Endodermal cell (in vitro differentiated cells): Measurements from ENCODE around the gene TMCC2. TPM values are rescaled to one million over a fixed set of nuclear protein-coding genes. Genes with fewer than 3 reads are reported as not detected.

Source experiments
- DNase-seq: peaks from one replicate; pipeline ENCODE4 v3.0.0-alpha.2; 2017
- H3K27ac ChIP-seq: 2 replicates; pipeline ENCODE4 v1.5.1; 2013; ENCODE audit warnings: mild to moderate bottlenecking, low read depth, low read length, moderate library complexity
- H3K27me3 ChIP-seq: 2 replicates; pipeline ENCODE4 v1.6.1; 2013; ENCODE audit warnings: mild to moderate bottlenecking, low read length, moderate library complexity; ENCODE audit not compliant: insufficient read depth, control insufficient read depth, poor library complexity, severe bottlenecking
- H3K36me3 ChIP-seq: 2 replicates; pipeline ENCODE4 v1.7.0; 2013; ENCODE audit warnings: mild to moderate bottlenecking, low read length, moderate library complexity; ENCODE audit not compliant: control insufficient read depth, insufficient read depth
- H3K4me1 ChIP-seq: one replicate; pipeline ENCODE4 v1.7.0; 2013; ENCODE audit warnings: low read length; ENCODE audit not compliant: control insufficient read depth, insufficient read depth
- H3K4me3 ChIP-seq: 2 replicates; pipeline ENCODE4 v1.5.1; 2013; ENCODE audit warnings: mild to moderate bottlenecking, low read length, moderate library complexity
- H3K9ac ChIP-seq: 2 replicates; pipeline ENCODE4 v1.6.1; 2013; ENCODE audit warnings: mild to moderate bottlenecking, low read length, moderate library complexity; ENCODE audit not compliant: poor library complexity, severe bottlenecking; ENCODE audit errors: extremely low read depth
- H3K9me3 ChIP-seq: 2 replicates; pipeline ENCODE4 v1.6.1; 2013; ENCODE audit warnings: mild to moderate bottlenecking, low read length, moderate library complexity; ENCODE audit not compliant: control insufficient read depth
- H3K27ac Mint-ChIP-seq: 2 replicates; pipeline ENCODE4 v1.8.0; 2020; ENCODE audit warnings: mixed read lengths
- H3K27me3 Mint-ChIP-seq: 2 replicates; pipeline ENCODE4 v1.8.0; 2021; ENCODE audit warnings: mild to moderate bottlenecking, mixed read lengths; ENCODE audit not compliant: insufficient read depth
- H3K36me3 Mint-ChIP-seq: 2 replicates; pipeline ENCODE4 v1.8.0; 2020; ENCODE audit warnings: low read depth, mixed read lengths
- H3K4me1 Mint-ChIP-seq: 2 replicates; pipeline ENCODE4 v1.8.0; 2020; ENCODE audit warnings: mixed read lengths
- H3K4me3 Mint-ChIP-seq: 2 replicates; pipeline ENCODE4 v1.8.0; 2020; ENCODE audit warnings: mild to moderate bottlenecking, moderate library complexity, mixed read lengths
- H3K9me3 Mint-ChIP-seq: 2 replicates; pipeline ENCODE4 v1.8.0; 2020; ENCODE audit warnings: mild to moderate bottlenecking, mixed read lengths
- WGBS, 2 experiments: methylation state at CpG; one replicate each; pipeline versions ENCODE4 v1.1.5 to v1.1.7; 2013; ENCODE audit warnings: missing lambda C conversion rate in 2 of 2, mixed read lengths in 1 of 2; ENCODE audit not compliant: insufficient coverage in 1 of 2, insufficient read length in 1 of 2; 5-methylcytosine and 5-hydroxymethylcytosine counted together
- total RNA-seq, 2 donors: library from RNA; stranded (reverse); fragmentation: NEBNext Ultra II Directional in 1 of 2; extraction: Animal tissue kit (Norgen Biotek cat#: 25700) in 1 of 2; gene quantifications; 2 replicates in 1 of 2; 3 replicates in 1 of 2; pipeline ENCODE4 v1.2.1, GENCODE V29; 2021
- TF ChIP-seq, protein P1 (sequence below): fragments of 200-600 bp; sonication (generic); conservative IDR thresholded peaks from 2 replicates; pipeline ENCODE4 v1.5.0; 2021; ENCODE audit warnings: antibody characterized with exemption, mild to moderate bottlenecking

TMCC2 gene
- total RNA-seq, 2 donors from 2014 or later, result 5.2 to 5.8 TPM

DNA sequence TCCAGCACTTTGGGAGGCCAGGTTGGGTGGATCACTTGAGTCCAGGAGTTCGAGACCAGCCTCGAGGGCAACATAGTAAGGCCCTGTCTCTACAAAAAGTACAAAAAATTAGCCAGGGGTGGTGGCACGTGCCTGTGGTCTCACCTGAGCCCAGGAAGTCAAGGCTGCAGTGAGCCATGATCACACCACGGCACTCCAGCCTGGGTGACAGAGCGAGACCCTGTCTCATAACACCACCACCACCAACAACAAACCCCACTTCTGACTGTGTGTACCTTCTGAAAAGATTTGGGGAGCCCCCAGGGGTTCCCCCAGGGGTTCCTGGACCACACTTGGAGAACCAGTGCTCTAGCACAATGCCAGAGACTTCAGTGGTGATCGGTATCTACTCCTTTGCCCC is 63.9 kb downstream of the TMCC2 start:
- H3K27me3 ChIP-seq, result no peaks in the 10 kb centered on the region
- DNase-seq, result no peak
- H3K4me1 Mint-ChIP-seq, result peaks cover 47% of the 10 kb centered on the region
- H3K4me3 ChIP-seq, result no peak overlapping the region
- no peak overlapping the region for H3K9ac ChIP-seq
- peaks cover 25% of the 10 kb centered on the region for H3K4me1 ChIP-seq
- H3K4me3 Mint-ChIP-seq, result no peak overlapping the region
- H3K36me3 ChIP-seq, result no peaks in the 10 kb centered on the region
- H3K27ac Mint-ChIP-seq, result peak overlapping the region; percentile 17
- H3K27me3 Mint-ChIP-seq, result no peaks in the 10 kb centered on the region
- no peak overlapping the region for H3K27ac ChIP-seq
- no peaks in the 10 kb centered on the region for H3K36me3 Mint-ChIP-seq
- 97 to 98% methylated on average over 5 to 6 of the region's 6 CpGs for WGBS, 2 experiments
- no peaks in the 10 kb centered on the region for H3K9me3 Mint-ChIP-seq
- TF ChIP-seq, protein P1, sequence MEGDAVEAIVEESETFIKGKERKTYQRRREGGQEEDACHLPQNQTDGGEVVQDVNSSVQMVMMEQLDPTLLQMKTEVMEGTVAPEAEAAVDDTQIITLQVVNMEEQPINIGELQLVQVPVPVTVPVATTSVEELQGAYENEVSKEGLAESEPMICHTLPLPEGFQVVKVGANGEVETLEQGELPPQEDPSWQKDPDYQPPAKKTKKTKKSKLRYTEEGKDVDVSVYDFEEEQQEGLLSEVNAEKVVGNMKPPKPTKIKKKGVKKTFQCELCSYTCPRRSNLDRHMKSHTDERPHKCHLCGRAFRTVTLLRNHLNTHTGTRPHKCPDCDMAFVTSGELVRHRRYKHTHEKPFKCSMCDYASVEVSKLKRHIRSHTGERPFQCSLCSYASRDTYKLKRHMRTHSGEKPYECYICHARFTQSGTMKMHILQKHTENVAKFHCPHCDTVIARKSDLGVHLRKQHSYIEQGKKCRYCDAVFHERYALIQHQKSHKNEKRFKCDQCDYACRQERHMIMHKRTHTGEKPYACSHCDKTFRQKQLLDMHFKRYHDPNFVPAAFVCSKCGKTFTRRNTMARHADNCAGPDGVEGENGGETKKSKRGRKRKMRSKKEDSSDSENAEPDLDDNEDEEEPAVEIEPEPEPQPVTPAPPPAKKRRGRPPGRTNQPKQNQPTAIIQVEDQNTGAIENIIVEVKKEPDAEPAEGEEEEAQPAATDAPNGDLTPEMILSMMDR, result no peak
- H3K9me3 ChIP-seq, result no peaks in the 10 kb centered on the region

DNA sequence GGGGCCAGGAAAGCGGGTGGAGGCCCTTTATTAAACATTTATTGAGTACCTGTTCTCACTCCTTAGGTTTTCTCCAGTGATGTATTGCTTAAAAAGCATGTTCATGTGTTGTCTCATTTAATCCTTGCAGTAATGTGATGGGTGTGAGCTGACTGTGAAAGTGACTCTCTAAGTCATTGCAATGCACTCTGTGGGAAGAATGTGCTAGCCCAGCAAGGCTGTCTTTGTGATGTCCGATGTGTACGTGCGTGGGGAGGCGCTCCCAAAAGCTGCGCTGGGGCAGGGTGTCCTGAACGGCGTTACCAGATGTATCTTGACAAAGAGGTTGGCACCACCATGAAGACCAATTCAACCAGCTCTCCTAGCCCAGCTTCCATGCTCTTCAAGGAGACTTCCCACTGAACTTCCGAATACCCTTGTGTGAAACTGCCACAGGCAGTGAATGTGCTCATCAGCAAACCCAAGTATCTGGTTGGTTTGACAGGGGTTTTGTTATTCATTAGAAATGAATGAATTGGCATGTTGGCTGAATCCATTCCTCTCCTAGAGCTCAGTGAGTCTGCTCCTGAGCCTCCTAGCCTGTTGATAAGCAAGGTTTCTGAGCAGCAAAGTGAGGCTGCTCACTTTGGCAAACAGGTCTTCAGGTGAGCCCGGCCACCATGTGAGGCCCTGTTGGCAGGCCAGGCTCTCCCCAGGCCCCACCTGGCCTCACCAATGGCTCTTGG is 65.8 kb downstream of the TMCC2 start:
- Mint-ChIP-seq H3K36me3 (no peaks in the 10 kb centered on the region), H3K27me3 (no peaks in the 10 kb centered on the region), H3K4me3 (no peak overlapping the region), H3K4me1 (peaks cover 42% of the 10 kb centered on the region), H3K9me3 (no peaks in the 10 kb centered on the region), H3K27ac (peak overlapping the region; percentile 97)
- Histone ChIP-seq H3K9me3 (no peaks in the 10 kb centered on the region), H3K27me3 (no peaks in the 10 kb centered on the region), H3K27ac (peak overlapping the region; percentile 76), H3K9ac (peak overlapping the region; percentile 64), H3K4me1 (peaks cover 24% of the 10 kb centered on the region), H3K36me3 (no peaks in the 10 kb centered on the region), H3K4me3 (peak overlapping the region; percentile 46)
- WGBS, 2 experiments, result 82 to 94% methylated on average over 7 to 10 of the region's 10 CpGs
- TF ChIP-seq, protein P1, result no peak
- no peak for DNase-seq

DNA sequence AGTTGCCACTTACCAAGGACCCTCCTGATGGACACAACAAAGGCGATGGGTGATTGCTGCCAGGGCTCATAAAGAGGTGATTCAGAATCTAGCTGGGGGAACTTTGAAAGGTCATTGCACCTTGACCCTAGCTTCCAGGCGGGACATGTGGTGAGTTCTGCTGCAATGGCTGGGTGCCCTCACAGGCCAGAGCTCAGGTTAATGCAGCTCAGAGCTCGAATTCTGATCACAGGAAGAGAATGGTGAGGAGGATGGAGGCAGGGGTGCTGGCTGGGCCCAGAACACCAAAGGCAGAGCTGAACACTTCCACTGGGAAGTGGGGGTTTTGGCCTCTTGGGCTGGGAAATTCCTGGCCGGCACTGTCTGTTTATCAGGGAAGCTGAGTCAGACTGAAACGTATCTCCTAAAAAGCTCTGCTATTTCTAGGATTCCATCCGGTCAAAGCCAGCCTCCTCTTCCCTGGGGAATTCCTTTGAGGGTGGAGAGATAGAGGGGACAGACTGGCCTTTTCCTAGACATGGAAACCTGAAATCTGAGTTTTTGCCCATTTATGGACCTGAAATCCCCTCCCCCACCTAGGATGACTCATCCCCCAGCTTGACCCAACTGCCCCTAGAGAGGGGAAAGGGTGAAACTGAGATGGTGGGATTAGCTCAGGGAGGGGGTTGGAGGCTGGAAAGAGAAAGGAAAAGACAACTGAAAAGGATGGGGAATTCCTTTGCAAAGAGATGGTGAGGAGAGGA is 66.6 kb downstream of the TMCC2 start:
- H3K27ac ChIP-seq, result peak overlapping the region; percentile 76
- Mint-ChIP-seq H3K27me3 (no peaks in the 10 kb centered on the region), H3K9me3 (no peaks in the 10 kb centered on the region), H3K4me1 (peaks cover 47% of the 10 kb centered on the region), H3K4me3 (peak overlapping the region; percentile 10), H3K27ac (peak overlapping the region; percentile 97), H3K36me3 (no peaks in the 10 kb centered on the region)
- no peaks in the 10 kb centered on the region for H3K36me3 ChIP-seq
- no peaks in the 10 kb centered on the region for H3K9me3 ChIP-seq
- TF ChIP-seq, protein P1, result no peak
- H3K4me3 ChIP-seq, result peak overlapping the region; percentile 50
- H3K4me1 ChIP-seq, result peaks cover 28% of the 10 kb centered on the region
- WGBS, 2 experiments, result 36 to 44% methylated on average over 2 to 6 of the region's 6 CpGs
- peak overlapping the region; percentile 64 for H3K9ac ChIP-seq
- no peaks in the 10 kb centered on the region for H3K27me3 ChIP-seq
- peak; percentile 85 for DNase-seq
